GM23248 (cell line): ENCODE results near the gene XRN1.
"Not testable (repeated sequence)": the region's sequence is repeated elsewhere in the genome, so short reads cannot be mapped to it uniquely, and the experiment has no call there.

ENCODE experiments used
- EZH2 ChIP-seq: fragments of 200-600 bp; sonication (generic); IDR thresholded peaks from 2 replicates; pipeline ENCODE4 v1.6.1; 2018; ENCODE audit warnings: antibody characterized with exemption, mild to moderate bottlenecking; ENCODE audit not compliant: insufficient read depth, poor library complexity, severe bottlenecking
- EZH2phosphoT487 ChIP-seq: fragments of 200-600 bp; sonication (generic); IDR thresholded peaks from 2 replicates; pipeline ENCODE4 v1.6.1; 2018; ENCODE audit warnings: antibody characterized with exemption, moderate library complexity, mild to moderate bottlenecking, low read depth; ENCODE audit not compliant: insufficient read depth

- not testable (repeated sequence) for TF ChIP-seq EZH2phosphoT487, EZH2
Observed at GRCh38 chr3:142439499-142440220, 8.2 kb downstream of the XRN1 start.
